GM23338 (cell line): ENCODE measurements around the gene ZNF277.

Experiments
- CREB1 ChIP-seq: fragments of 250-450 bp; sonication (Bioruptor Pico); IDR thresholded peaks from 2 replicates; pipeline ENCODE4 v1.5.0; 2020; ENCODE audit warnings: low read depth, mild to moderate bottlenecking, moderate library complexity
- CTCF ChIP-seq, 2 experiments: fragments of 200-600 bp in 1 of 2; sonication (generic) in 1 of 2; conservative IDR thresholded peaks; 2 replicates each; pipeline versions ENCODE4 v1.5.1 to v1.6.1; 2016 to 2017; ENCODE audit warnings: antibody characterized with exemption in 2 of 2, low read depth in 2 of 2, mild to moderate bottlenecking in 2 of 2, moderate library complexity in 1 of 2
- ETS1 ChIP-seq: IDR thresholded peaks from 2 replicates; pipeline ENCODE4 v1.6.1; 2016; ENCODE audit warnings: antibody characterized with exemption
- EZH2 ChIP-seq: fragments of 200-600 bp; sonication (generic); IDR thresholded peaks from one replicate; pipeline ENCODE4 v1.8.0; 2017; ENCODE audit warnings: antibody characterized with exemption, mild to moderate bottlenecking, low read depth; ENCODE audit not compliant: unreplicated experiment
- EZH2phosphoT487 ChIP-seq: fragments of 200-600 bp; sonication (generic); IDR thresholded peaks from one replicate; pipeline ENCODE4 v1.8.1; 2018; ENCODE audit warnings: antibody characterized with exemption; ENCODE audit not compliant: unreplicated experiment
- NANOG ChIP-seq: IDR thresholded peaks from 2 replicates; pipeline ENCODE4 v1.6.1; 2016; ENCODE audit warnings: antibody characterized with exemption, borderline replicate concordance
- POLR2AphosphoS5 ChIP-seq: IDR thresholded peaks from 2 replicates; pipeline ENCODE4 v1.6.1; 2016; ENCODE audit warnings: antibody characterized with exemption, low read depth
- REST ChIP-seq: IDR thresholded peaks from one replicate; pipeline ENCODE4 v1.6.1; 2018; ENCODE audit warnings: antibody characterized with exemption; ENCODE audit not compliant: unreplicated experiment
- STAT1 ChIP-seq: IDR thresholded peaks from one replicate; pipeline ENCODE4 v1.6.1; 2016; ENCODE audit warnings: antibody characterized with exemption; ENCODE audit not compliant: unreplicated experiment
- ZNF114 ChIP-seq: fragments of 250-450 bp; sonication (Bioruptor Pico); IDR thresholded peaks from 2 replicates; pipeline ENCODE4 v1.5.0; 2020; ENCODE audit warnings: mild to moderate bottlenecking, moderate library complexity
- ZNF331 ChIP-seq: fragments of 250-450 bp; sonication (Bioruptor Pico); IDR thresholded peaks from 2 replicates; pipeline ENCODE4 v1.5.0; 2020; ENCODE audit warnings: low read depth, mild to moderate bottlenecking, moderate library complexity

- TF ChIP-seq EZH2 (no peak), CTCF (conservative IDR thresholded peaks at IDR 0.05; ENCODE audit: low read depth in 2 of 2) (no peak), CREB1 (no peak), EZH2phosphoT487 (no peak), POLR2AphosphoS5 (no peak), ZNF114 (CRISPR knock-in tag) (no peak), ETS1 (no peak), REST (no peak), ZNF331 (no peak), STAT1 (no peak), NANOG (no peak)
These were observed 597 bp downstream of the ZNF277 start for GRCh38 chr7:112206991-112207592.
